Fibroblast of pulmonary artery (primary cell): Measurements from ENCODE around the gene TOR1B.
A peak's percentile ranks its signal among the peaks of the same experiment; 100 is the strongest.

ENCODE experiments used
- DNase-seq: peaks from one replicate; pipeline ENCODE4 v3.0.0-alpha.2; 2010; ENCODE audit warnings: low read depth
- H3K4me3 ChIP-seq: replicated peaks from 2 replicates; pipeline ENCODE4 v1.5.1; 2011; ENCODE audit warnings: low read depth, mild to moderate bottlenecking, control low read depth, low read length, moderate library complexity
- CTCF ChIP-seq: IDR thresholded peaks from 2 replicates; pipeline ENCODE4 v1.5.1; 2011; ENCODE audit warnings: mild to moderate bottlenecking, control low read depth, low read length, inconsistent platforms; ENCODE audit errors: missing control alignments

Gene TOR1B

GRCh38 chr9:129836311-129837007 is 33.5 kb downstream of the TOR1B start:
- no peak for DNase-seq
- TF ChIP-seq CTCF = no peak

DNA sequence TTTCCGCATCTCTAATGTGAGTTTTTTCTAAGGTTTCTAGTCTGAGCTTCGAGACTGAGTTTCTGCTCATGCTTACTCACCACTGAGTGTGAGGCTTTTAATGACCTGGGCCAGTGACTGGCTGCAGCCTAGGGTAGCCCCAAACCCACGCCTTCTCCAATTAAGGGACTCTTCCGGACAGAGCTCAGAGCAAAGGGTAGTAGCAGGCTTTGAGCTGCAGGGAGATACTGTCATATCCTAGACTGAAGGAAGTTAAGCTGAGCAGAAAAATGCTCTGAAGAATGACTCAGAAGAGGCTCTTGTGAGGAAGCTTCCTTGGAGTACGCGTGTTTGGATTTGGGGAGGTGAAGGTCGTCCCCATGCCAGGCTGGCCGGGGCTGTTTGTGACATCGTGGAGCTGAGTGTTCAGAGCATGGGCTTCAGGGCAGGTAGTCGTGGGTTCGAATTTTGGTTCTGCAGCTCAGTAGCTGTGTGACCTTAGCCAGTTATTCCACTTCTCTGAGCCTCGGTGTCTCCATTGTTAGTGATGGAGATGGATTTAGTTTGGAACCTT is 35.8 kb downstream of the TOR1B start:
- no peak overlapping the region for H3K4me3 ChIP-seq
- no peak for TF ChIP-seq CTCF
- peak; percentile 51 for DNase-seq

More at GRCh38 chr9:129836311-129837007, 33.5 kb downstream of the TOR1B start:
- H3K4me3 ChIP-seq = peak overlapping the region; percentile 78

GRCh38 chr9:129839324-129840023 is 36.5 kb downstream of the TOR1B start:
- TF ChIP-seq CTCF = no peak
- H3K4me3 ChIP-seq = no peak overlapping the region
- DNase-seq = no peak

- TF ChIP-seq CTCF = no peak
- H3K4me3 ChIP-seq = no peak overlapping the region
- no peak for DNase-seq
Measured at GRCh38 chr9:129840034-129840433, 37.0 kb downstream of the TOR1B start.

GRCh38 chr9:129841071-129841470 is 38.1 kb downstream of the TOR1B start:
- H3K4me3 ChIP-seq = no peak overlapping the region
- no peak for TF ChIP-seq CTCF
- no peak for DNase-seq

- no peak overlapping the region for H3K4me3 ChIP-seq
- DNase-seq = no peak
- no peak for TF ChIP-seq CTCF
Measured at GRCh38 chr9:129845373-129845772, 42.4 kb downstream of the TOR1B start.
